RWPE1 (cell line): ENCODE measurements around the gene ALG1L2.
"Not testable (repeated sequence)": the region's sequence is repeated elsewhere in the genome, so short reads cannot be mapped to it uniquely, and the experiment has no call there.

Experiments
- CTCF ChIA-PET: fragments of 350-600 bp; sonication (Branson Sonifier 250); formaldehyde crosslinking; extraction: SDS; loops from one replicate; lab custom pipeline; 2021; lab: Yijun Ruan, JAX
- POLR2A ChIA-PET: fragments of 400-600 bp; formaldehyde crosslinking; extraction: SDS; loops from one replicate; lab custom pipeline; 2020; ENCODE audit warnings: antibody characterized with exemption; ENCODE audit not compliant: low non-redundant PET; lab: Yijun Ruan, JAX
- DNase-seq: peaks from one replicate; pipeline ENCODE4 v3.0.0; 2012; ENCODE audit warnings: low spot score
- H3K27ac ChIP-seq: fragments of 450-650 bp; 2 replicates; pipeline ENCODE4 v1.5.1; 2017
- CTCF ChIP-seq: fragments of 450-650 bp; conservative IDR thresholded peaks from 2 replicates; pipeline ENCODE4 v1.5.1; 2017; ENCODE audit warnings: low read depth, mild to moderate bottlenecking

ALG1L2 gene

GRCh38 chr3:130073582-130073981 lies 8.0 kb upstream of the ALG1L2 start:
- ChIA-PET POLR2A (no interaction called here), CTCF (no interaction called here)
- H3K27ac ChIP-seq: no peak overlapping the region
- no peak for TF ChIP-seq CTCF
- DNase-seq: no peak

GRCh38 chr3:130077636-130078035 lies 4.0 kb upstream of the ALG1L2 start:
- no peak for TF ChIP-seq CTCF
- no peak overlapping the region for H3K27ac ChIP-seq
- POLR2A ChIA-PET: no interaction called here
- no peak for DNase-seq
- CTCF ChIA-PET: no interaction called here

- CTCF ChIA-PET, POLR2A ChIA-PET, DNase-seq, H3K27ac ChIP-seq: not testable (repeated sequence)
Observed at GRCh38 chr3:130083363-130084090, 1.9 kb downstream of the ALG1L2 start.

- CTCF ChIA-PET: no interaction called here
Observed at GRCh38 chr3:130084436-130084980, 2.9 kb downstream of the ALG1L2 start.

GRCh38 chr3:130085881-130086280 lies 4.2 kb downstream of the ALG1L2 start:
- CTCF ChIA-PET: no interaction called here
- H3K27ac ChIP-seq: no peak overlapping the region
- POLR2A ChIA-PET: no interaction called here
- TF ChIP-seq CTCF: no peak
- DNase-seq: no peak

More at GRCh38 chr3:130084436-130084980, 2.9 kb downstream of the ALG1L2 start:
- POLR2A ChIA-PET: no interaction called here
- DNase-seq: no peak
- no peak overlapping the region for H3K27ac ChIP-seq
- TF ChIP-seq CTCF: no peak

GRCh38 chr3:130086628-130087027 lies 5.0 kb downstream of the ALG1L2 start:
- CTCF ChIA-PET, DNase-seq, POLR2A ChIA-PET, H3K27ac ChIP-seq: not testable (repeated sequence)

GRCh38 chr3:130088061-130088460 lies 6.4 kb downstream of the ALG1L2 start:
- no peak for DNase-seq
- ChIA-PET POLR2A (no interaction called here), CTCF (no interaction called here)
- no peak overlapping the region for H3K27ac ChIP-seq
- no peak for TF ChIP-seq CTCF

- H3K27ac ChIP-seq, POLR2A ChIA-PET, DNase-seq: not testable (repeated sequence)
- CTCF ChIA-PET: interaction anchor here (0.6 kb wide), 1 partner anchor 149 kb away, joined by 3 read pairs; no protein-coding TSS in a partner anchor
Observed at GRCh38 chr3:130090681-130091080, 9.1 kb downstream of the ALG1L2 start.
